Progenitor cell of endocrine pancreas (in vitro differentiated cells): Measurements from ENCODE around the gene OR5AN1. TPM values are rescaled to one million over a fixed set of nuclear protein-coding genes. Genes with fewer than 3 reads are reported as not detected.
"Not testable (repeated sequence)": the region's sequence is repeated elsewhere in the genome, so short reads cannot be mapped to it uniquely, and the experiment has no call there.

Source experiments
- DNase-seq: peaks from one replicate; pipeline ENCODE4 v3.0.0; 2021; ENCODE audit warnings: low spot score; ENCODE audit not compliant: unreplicated experiment
- H3K27ac Mint-ChIP-seq: 2 replicates; pipeline ENCODE4 v1.8.0; 2021; ENCODE audit warnings: mild to moderate bottlenecking, moderate library complexity, mixed read lengths
- H3K27me3 Mint-ChIP-seq: 2 replicates; pipeline ENCODE4 v1.8.0; 2021; ENCODE audit warnings: mixed read lengths
- H3K36me3 Mint-ChIP-seq: 2 replicates; pipeline ENCODE4 v1.8.0; 2022; ENCODE audit warnings: mixed read lengths; ENCODE audit not compliant: insufficient read depth
- H3K4me1 Mint-ChIP-seq: 2 replicates; pipeline ENCODE4 v1.8.0; 2021; ENCODE audit warnings: low read depth, mixed read lengths
- H3K4me3 Mint-ChIP-seq: 2 replicates; pipeline ENCODE4 v1.8.0; 2021; ENCODE audit warnings: low read depth, mild to moderate bottlenecking, moderate library complexity, mixed read lengths
- H3K9me3 Mint-ChIP-seq: 2 replicates; pipeline ENCODE4 v1.8.0; 2021; ENCODE audit warnings: low read depth, mixed read lengths
- total RNA-seq: library from RNA; stranded (reverse); gene quantifications from 2 replicates; pipeline ENCODE4 v1.2.1, GENCODE V29; 2021
- TF ChIP-seq, protein P1 (sequence below): fragments of 200-600 bp; sonication (generic); IDR thresholded peaks from one replicate; pipeline ENCODE4 v1.5.0; 2021; ENCODE audit warnings: antibody characterized with exemption, mild to moderate bottlenecking; ENCODE audit not compliant: unreplicated experiment

The OR5AN1 gene
- total RNA-seq, 1 donor from 2014 or later, result not detected

DNA sequence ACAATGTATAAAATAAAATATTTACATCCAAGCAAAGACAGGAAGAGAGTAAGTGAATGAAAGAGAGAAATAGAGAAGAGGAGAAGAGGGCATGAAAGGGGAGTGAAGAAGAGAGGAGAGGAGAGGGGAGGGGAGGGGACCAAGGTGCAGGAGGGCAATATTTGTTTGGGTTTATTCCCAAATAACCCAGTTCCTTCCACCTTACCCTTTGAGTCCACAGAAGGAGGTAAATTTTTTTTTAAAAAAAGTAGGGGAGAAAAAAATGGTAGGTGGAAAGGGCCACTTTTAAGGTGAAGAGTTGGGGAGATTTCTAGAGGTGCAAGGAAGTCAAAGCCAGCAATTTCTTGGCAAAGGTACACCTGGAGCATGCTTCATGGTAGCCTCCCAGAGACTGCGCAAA is 2.1 kb upstream of the OR5AN1 start:
- no peak overlapping the region for H3K4me3 Mint-ChIP-seq
- no peak for DNase-seq
- H3K4me1 Mint-ChIP-seq, result no peaks in the 10 kb centered on the region
- no peaks in the 10 kb centered on the region for H3K27me3 Mint-ChIP-seq
- H3K36me3 Mint-ChIP-seq, result no peaks in the 10 kb centered on the region
- no peak overlapping the region for H3K27ac Mint-ChIP-seq
- TF ChIP-seq, protein P1, sequence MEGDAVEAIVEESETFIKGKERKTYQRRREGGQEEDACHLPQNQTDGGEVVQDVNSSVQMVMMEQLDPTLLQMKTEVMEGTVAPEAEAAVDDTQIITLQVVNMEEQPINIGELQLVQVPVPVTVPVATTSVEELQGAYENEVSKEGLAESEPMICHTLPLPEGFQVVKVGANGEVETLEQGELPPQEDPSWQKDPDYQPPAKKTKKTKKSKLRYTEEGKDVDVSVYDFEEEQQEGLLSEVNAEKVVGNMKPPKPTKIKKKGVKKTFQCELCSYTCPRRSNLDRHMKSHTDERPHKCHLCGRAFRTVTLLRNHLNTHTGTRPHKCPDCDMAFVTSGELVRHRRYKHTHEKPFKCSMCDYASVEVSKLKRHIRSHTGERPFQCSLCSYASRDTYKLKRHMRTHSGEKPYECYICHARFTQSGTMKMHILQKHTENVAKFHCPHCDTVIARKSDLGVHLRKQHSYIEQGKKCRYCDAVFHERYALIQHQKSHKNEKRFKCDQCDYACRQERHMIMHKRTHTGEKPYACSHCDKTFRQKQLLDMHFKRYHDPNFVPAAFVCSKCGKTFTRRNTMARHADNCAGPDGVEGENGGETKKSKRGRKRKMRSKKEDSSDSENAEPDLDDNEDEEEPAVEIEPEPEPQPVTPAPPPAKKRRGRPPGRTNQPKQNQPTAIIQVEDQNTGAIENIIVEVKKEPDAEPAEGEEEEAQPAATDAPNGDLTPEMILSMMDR, result no peak
- H3K9me3 Mint-ChIP-seq, result peaks cover 24% of the 10 kb centered on the region

GRCh38 chr11:59358020-59358419 is 675 bp upstream of the OR5AN1 start:
- Mint-ChIP-seq H3K4me3 (no peak overlapping the region), H3K9me3 (peaks cover 22% of the 10 kb centered on the region)

DNA sequence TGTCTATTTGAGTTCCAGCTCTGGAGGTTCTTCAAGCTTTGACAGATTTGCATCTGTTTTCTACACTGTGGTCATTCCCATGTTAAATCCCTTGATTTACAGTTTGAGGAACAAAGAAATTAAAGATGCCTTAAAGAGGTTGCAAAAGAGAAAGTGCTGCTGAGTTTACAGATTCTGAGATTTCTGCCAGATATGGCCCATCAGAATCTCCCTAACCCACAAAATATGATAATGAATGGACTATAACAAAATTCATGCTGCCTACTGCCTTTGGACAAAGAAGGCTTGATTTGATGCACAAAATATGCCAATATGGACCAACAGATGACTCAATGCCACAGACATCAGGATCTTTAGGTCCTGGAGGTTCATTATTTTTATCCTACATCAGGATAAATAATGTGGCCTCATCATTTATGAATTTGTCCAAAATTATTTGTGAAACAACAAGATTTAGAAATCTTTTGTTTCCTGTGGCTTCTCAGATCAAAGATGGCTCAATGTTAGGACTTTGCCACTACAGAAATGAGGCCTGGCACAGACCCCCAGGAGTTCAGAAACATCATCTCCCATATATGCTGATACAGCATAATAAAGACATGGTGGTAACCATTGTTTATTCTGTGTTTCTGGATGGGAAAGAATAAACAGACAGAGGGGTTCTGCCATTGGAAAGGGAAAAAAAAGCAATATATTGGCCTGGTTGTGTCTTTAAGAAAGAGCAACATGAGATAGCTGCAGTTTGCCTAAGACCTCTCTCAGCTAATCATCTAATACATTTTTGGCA is 6.7 kb downstream of the OR5AN1 start:
- H3K27ac Mint-ChIP-seq, result no peak overlapping the region
- no peak overlapping the region for H3K4me3 Mint-ChIP-seq
- H3K9me3 Mint-ChIP-seq, result peaks cover 31% of the 10 kb centered on the region
- no peaks in the 10 kb centered on the region for H3K36me3 Mint-ChIP-seq
- DNase-seq, result no peak
- TF ChIP-seq, protein P1, result no peak
- H3K4me1 Mint-ChIP-seq, result no peaks in the 10 kb centered on the region
- H3K27me3 Mint-ChIP-seq, result no peaks in the 10 kb centered on the region

More at GRCh38 chr11:59358020-59358419, 675 bp upstream of the OR5AN1 start:
- no peaks in the 10 kb centered on the region for H3K27me3 Mint-ChIP-seq
- DNase-seq, result no peak
- H3K27ac Mint-ChIP-seq, result no peak overlapping the region
- TF ChIP-seq, protein P1, result no peak
- H3K36me3 Mint-ChIP-seq, result no peaks in the 10 kb centered on the region
- H3K4me1 Mint-ChIP-seq, result no peaks in the 10 kb centered on the region

DNA sequence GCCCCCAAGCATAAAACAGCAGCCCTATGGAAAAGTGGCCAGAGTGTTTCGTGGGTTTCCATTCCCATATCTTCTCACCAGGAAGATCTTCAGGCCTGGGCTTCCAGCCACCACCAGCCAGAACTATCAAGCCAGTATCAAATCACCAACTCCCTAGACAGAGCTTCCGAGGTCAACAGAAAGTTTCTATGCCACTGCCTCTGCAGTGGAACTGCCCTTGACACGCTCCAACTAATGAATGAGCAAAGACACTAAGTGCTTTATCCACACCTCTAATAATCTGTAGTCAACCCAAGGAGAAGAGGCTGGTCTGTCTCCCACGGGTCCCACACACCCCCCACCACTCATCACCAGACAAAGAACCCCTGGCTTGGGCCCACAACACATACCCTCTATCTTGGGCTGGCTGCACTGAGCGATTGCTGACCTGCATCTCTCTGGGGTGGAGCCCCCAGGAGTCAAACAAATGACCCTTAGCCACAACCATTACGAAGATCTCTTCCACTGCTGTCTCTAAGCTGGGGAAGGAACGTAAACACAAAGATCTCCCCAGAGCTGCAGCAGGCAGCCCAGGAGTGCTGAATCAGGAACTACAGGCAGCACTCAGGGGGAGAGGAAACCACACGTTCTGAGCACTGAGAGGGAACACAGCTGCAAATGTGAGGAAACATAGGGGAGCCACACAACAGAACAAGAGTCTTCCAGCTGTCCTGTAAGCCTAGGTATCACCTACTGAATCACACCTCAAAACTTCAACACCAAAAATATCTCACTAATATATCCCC is 9.7 kb downstream of the OR5AN1 start:
- Mint-ChIP-seq H3K4me3 (no peak overlapping the region), H3K27ac (no peak overlapping the region), H3K36me3 (no peaks in the 10 kb centered on the region), H3K27me3 (no peaks in the 10 kb centered on the region), H3K9me3 (peaks cover 44% of the 10 kb centered on the region), H3K4me1 (no peaks in the 10 kb centered on the region)
- TF ChIP-seq, protein P1, result no peak
- no peak for DNase-seq

GRCh38 chr11:59372324-59372723 is 13.6 kb downstream of the OR5AN1 start:
- H3K36me3 Mint-ChIP-seq, H3K4me3 Mint-ChIP-seq, H3K27me3 Mint-ChIP-seq, H3K27ac Mint-ChIP-seq, DNase-seq, H3K4me1 Mint-ChIP-seq: not testable (repeated sequence)
- H3K9me3 Mint-ChIP-seq, result peaks cover 53% of the 10 kb centered on the region
